Memory B cell (primary cell): ENCODE data around the gene REPIN1.

Experiments
- ATAC-seq: fragments of 150-1000 bp; cut with Tn5 transposase; 2 replicates; pipeline ENCODE4 v1.10.0; 2021; ENCODE audit warnings: low read depth, mild to moderate bottlenecking, moderate library complexity
- DNase-seq, 2 donors: peaks; one replicate each; pipeline ENCODE4 v3.0.0; 2022; ENCODE audit warnings: low spot score in 2 of 2
- H3K27ac Mint-ChIP-seq: one replicate; pipeline ENCODE4 v1.8.0; 2022; ENCODE audit warnings: mild to moderate bottlenecking, moderate library complexity, mixed read lengths
- H3K27me3 Mint-ChIP-seq: one replicate; pipeline ENCODE4 v1.8.0; 2022; ENCODE audit warnings: mixed read lengths
- H3K36me3 Mint-ChIP-seq: one replicate; pipeline ENCODE4 v1.8.0; 2022; ENCODE audit warnings: mild to moderate bottlenecking, mixed read lengths
- H3K4me1 Mint-ChIP-seq: one replicate; pipeline ENCODE4 v1.8.0; 2022; ENCODE audit warnings: mixed read lengths
- H3K4me3 Mint-ChIP-seq: one replicate; pipeline ENCODE4 v1.8.0; 2022; ENCODE audit warnings: mild to moderate bottlenecking, moderate library complexity, mixed read lengths
- H3K9me3 Mint-ChIP-seq: one replicate; pipeline ENCODE4 v1.8.0; 2022; ENCODE audit warnings: mixed read lengths

The REPIN1 gene

GRCh38 chr7:150410680-150411346, 42.2 kb downstream of the REPIN1 start:
- H3K9me3 Mint-ChIP-seq = no peaks in the 10 kb centered on the region
- H3K4me3 Mint-ChIP-seq = no peak overlapping the region
- no peaks in the 10 kb centered on the region for H3K27me3 Mint-ChIP-seq
- ATAC-seq = no peak
- H3K27ac Mint-ChIP-seq = peak overlapping the region; percentile 99
- peaks cover 27% of the 10 kb centered on the region for H3K4me1 Mint-ChIP-seq
- H3K36me3 Mint-ChIP-seq = peaks cover 21% of the 10 kb centered on the region
- no peak for DNase-seq

- Mint-ChIP-seq H3K27me3 (no peaks in the 10 kb centered on the region), H3K4me1 (peaks cover 20% of the 10 kb centered on the region), H3K9me3 (no peaks in the 10 kb centered on the region), H3K36me3 (peaks cover 21% of the 10 kb centered on the region), H3K27ac (peak overlapping the region; percentile 99), H3K4me3 (no peak overlapping the region)
- ATAC-seq (no peak), DNase-seq (no peak)
Observed at GRCh38 chr7:150411606-150412005, 43.0 kb downstream of the REPIN1 start.

- Mint-ChIP-seq H3K9me3 (no peaks in the 10 kb centered on the region), H3K4me3 (no peak overlapping the region), H3K4me1 (peaks cover 18% of the 10 kb centered on the region), H3K27ac (peak overlapping the region; percentile 99), H3K36me3 (peaks cover 19% of the 10 kb centered on the region), H3K27me3 (no peaks in the 10 kb centered on the region)
- DNase-seq = no peak
- ATAC-seq = no peak
Observed at GRCh38 chr7:150412016-150412415, 43.4 kb downstream of the REPIN1 start.

- no peak overlapping the region for H3K4me3 Mint-ChIP-seq
- peak overlapping the region; percentile 48 for H3K27ac Mint-ChIP-seq
Observed at GRCh38 chr7:150412518-150413488, 44.2 kb downstream of the REPIN1 start.

GRCh38 chr7:150413640-150414081, 45.0 kb downstream of the REPIN1 start:
- DNase-seq = no peak
- H3K4me3 Mint-ChIP-seq = no peak overlapping the region
- peaks cover 13% of the 10 kb centered on the region for H3K4me1 Mint-ChIP-seq
- peaks cover 14% of the 10 kb centered on the region for H3K36me3 Mint-ChIP-seq
- no peaks in the 10 kb centered on the region for H3K9me3 Mint-ChIP-seq
- ATAC-seq = no peak
- peak overlapping the region; percentile 48 for H3K27ac Mint-ChIP-seq
- H3K27me3 Mint-ChIP-seq = no peaks in the 10 kb centered on the region

More at GRCh38 chr7:150412518-150413488, 44.2 kb downstream of the REPIN1 start:
- H3K9me3 Mint-ChIP-seq = no peaks in the 10 kb centered on the region
- peaks cover 15% of the 10 kb centered on the region for H3K4me1 Mint-ChIP-seq
- H3K36me3 Mint-ChIP-seq = peaks cover 17% of the 10 kb centered on the region
- ATAC-seq = no peak
- no peaks in the 10 kb centered on the region for H3K27me3 Mint-ChIP-seq
- DNase-seq = no peak

GRCh38 chr7:150415161-150416153, 46.8 kb downstream of the REPIN1 start:
- H3K36me3 Mint-ChIP-seq = peaks cover 7% of the 10 kb centered on the region
- H3K27me3 Mint-ChIP-seq = no peaks in the 10 kb centered on the region
- ATAC-seq = no peak
- no peak overlapping the region for H3K4me3 Mint-ChIP-seq
- H3K9me3 Mint-ChIP-seq = no peaks in the 10 kb centered on the region
- peaks cover 4% of the 10 kb centered on the region for H3K4me1 Mint-ChIP-seq
- no peak for DNase-seq
- peak overlapping the region; percentile 5 for H3K27ac Mint-ChIP-seq

- Mint-ChIP-seq H3K27ac (no peak overlapping the region), H3K36me3 (no peaks in the 10 kb centered on the region), H3K9me3 (no peaks in the 10 kb centered on the region), H3K4me1 (peaks cover 5% of the 10 kb centered on the region), H3K4me3 (no peak overlapping the region), H3K27me3 (peaks cover 2% of the 10 kb centered on the region)
- ATAC-seq (no peak), DNase-seq (no peak)
Observed at GRCh38 chr7:150417239-150417638, 48.6 kb downstream of the REPIN1 start.

GRCh38 chr7:150417863-150418262, 49.2 kb downstream of the REPIN1 start:
- Mint-ChIP-seq H3K9me3 (no peaks in the 10 kb centered on the region), H3K4me3 (no peak overlapping the region), H3K27ac (no peak overlapping the region), H3K4me1 (peaks cover 5% of the 10 kb centered on the region), H3K36me3 (no peaks in the 10 kb centered on the region), H3K27me3 (peaks cover 2% of the 10 kb centered on the region)
- DNase-seq = no peak
- no peak for ATAC-seq

GRCh38 chr7:150420242-150420641, 51.6 kb downstream of the REPIN1 start:
- no peaks in the 10 kb centered on the region for H3K9me3 Mint-ChIP-seq
- ATAC-seq = no peak
- H3K36me3 Mint-ChIP-seq = no peaks in the 10 kb centered on the region
- peaks cover 2% of the 10 kb centered on the region for H3K27me3 Mint-ChIP-seq
- H3K4me3 Mint-ChIP-seq = no peak overlapping the region
- H3K4me1 Mint-ChIP-seq = peaks cover 5% of the 10 kb centered on the region
- DNase-seq = no peak
- H3K27ac Mint-ChIP-seq = peak overlapping the region; percentile 29

GRCh38 chr7:150420987-150421674, 52.5 kb downstream of the REPIN1 start:
- H3K4me1 Mint-ChIP-seq = peaks cover 5% of the 10 kb centered on the region
- DNase-seq (peak; percentile 81 to 87), ATAC-seq (peak; percentile 100)
- H3K4me3 Mint-ChIP-seq = peak overlapping the region; percentile 8
- peaks cover 2% of the 10 kb centered on the region for H3K27me3 Mint-ChIP-seq
- H3K36me3 Mint-ChIP-seq = no peaks in the 10 kb centered on the region
- no peaks in the 10 kb centered on the region for H3K9me3 Mint-ChIP-seq
- peak overlapping the region; percentile 29 for H3K27ac Mint-ChIP-seq

GRCh38 chr7:150421831-150422230, 53.2 kb downstream of the REPIN1 start:
- no peak overlapping the region for H3K27ac Mint-ChIP-seq
- no peaks in the 10 kb centered on the region for H3K9me3 Mint-ChIP-seq
- no peak for ATAC-seq
- no peak for DNase-seq
- peaks cover 2% of the 10 kb centered on the region for H3K27me3 Mint-ChIP-seq
- H3K4me3 Mint-ChIP-seq = no peak overlapping the region
- no peaks in the 10 kb centered on the region for H3K36me3 Mint-ChIP-seq
- peaks cover 5% of the 10 kb centered on the region for H3K4me1 Mint-ChIP-seq
